22Rv1 (cell line): ENCODE measurements around the gene IQGAP2.

ENCODE experiments used
- H3K27ac ChIP-seq: fragments of 450-650 bp; 2 replicates; pipeline ENCODE4 v1.5.1; 2017
- CTCF ChIP-seq: fragments of 450-650 bp; IDR thresholded peaks from 2 replicates; pipeline ENCODE4 v1.5.1; 2017; ENCODE audit warnings: mild to moderate bottlenecking
- ZFX ChIP-seq: fragments of 450-650 bp; IDR thresholded peaks from 2 replicates; pipeline ENCODE4 v1.6.1; 2017; ENCODE audit warnings: antibody characterized with exemption, borderline replicate concordance

The IQGAP2 gene

GRCh38 chr5:76402886-76403765 is at the start of gene IQGAP2:
Gene IQGAP2, plus strand, starts transcription at chr5:76403285. Its CDS starts 261 bp downstream, at chr5:76403546.
- H3K27ac ChIP-seq: no peak within 1 kb of the TSS
- no peak for TF ChIP-seq ZFX
- TF ChIP-seq CTCF: peak; percentile 89

- H3K27ac ChIP-seq: no peak overlapping the region
- no peak for TF ChIP-seq ZFX
- TF ChIP-seq CTCF: no peak
These were observed 46.2 kb upstream of the IQGAP2 start for GRCh38 chr5:76356887-76357286.

- TF ChIP-seq ZFX (no peak), CTCF (no peak)
- H3K27ac ChIP-seq: no peak overlapping the region
These were observed 39.5 kb upstream of the IQGAP2 start for GRCh38 chr5:76363352-76364225.

GRCh38 chr5:76364226-76364589 is 38.9 kb upstream of the IQGAP2 start:
- H3K27ac ChIP-seq: no peak overlapping the region
- TF ChIP-seq ZFX (no peak), CTCF (no peak)

DNA sequence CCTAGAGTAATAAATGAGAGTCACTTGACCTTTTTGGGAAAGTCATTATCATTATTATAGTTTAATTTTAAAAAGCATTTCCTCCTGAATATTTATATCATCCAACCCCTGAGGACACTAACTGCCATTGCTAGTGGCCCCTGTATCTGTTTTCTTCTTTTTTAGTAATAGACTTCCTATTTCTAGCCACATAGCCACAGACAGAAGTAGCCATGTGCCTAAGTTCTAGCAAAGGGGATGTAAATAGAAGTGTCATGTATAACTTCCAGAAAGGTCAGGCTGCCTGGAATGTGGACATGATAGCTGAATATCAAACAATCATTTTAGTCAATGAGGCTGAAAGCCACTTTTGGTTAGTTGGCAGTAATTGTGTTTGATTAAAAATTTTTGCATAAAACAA is 37.5 kb upstream of the IQGAP2 start:
- no peak overlapping the region for H3K27ac ChIP-seq
- TF ChIP-seq ZFX (no peak), CTCF (no peak)

- H3K27ac ChIP-seq: no peak overlapping the region
- TF ChIP-seq CTCF: no peak
- no peak for TF ChIP-seq ZFX
These were observed 36.5 kb upstream of the IQGAP2 start for GRCh38 chr5:76366596-76366995.
